Fibroblast of skin of back (primary cell): Measurements from ENCODE around the gene DPH7.
"Not testable (repeated sequence)": the region's sequence is repeated elsewhere in the genome, so short reads cannot be mapped to it uniquely, and the experiment has no call there.

Experiments used
- DNase-seq: peaks from one replicate; pipeline ENCODE4 v3.0.0-alpha.2; 2013

Gene DPH7

GRCh38 chr9:137545123-137545522 lies 33.6 kb downstream of the DPH7 start:
- DNase-seq: peak; percentile 47

GRCh38 chr9:137544176-137544760 lies 34.5 kb downstream of the DPH7 start:
- no peak for DNase-seq

GRCh38 chr9:137543237-137543963 lies 35.3 kb downstream of the DPH7 start:
- DNase-seq: no peak

- no peak for DNase-seq
These were observed 36.2 kb downstream of the DPH7 start for GRCh38 chr9:137542486-137542885.

GRCh38 chr9:137540536-137540935 lies 38.2 kb downstream of the DPH7 start:
- no peak for DNase-seq

- DNase-seq: no peak
These were observed 40.7 kb downstream of the DPH7 start for GRCh38 chr9:137538058-137538457.

- DNase-seq: not testable (repeated sequence)
These were observed 42.1 kb downstream of the DPH7 start for GRCh38 chr9:137536594-137537131.

GRCh38 chr9:137535120-137535428 lies 43.7 kb downstream of the DPH7 start:
- no peak for DNase-seq

GRCh38 chr9:137534256-137535119 lies 44.2 kb downstream of the DPH7 start:
- DNase-seq: peak; percentile 67

GRCh38 chr9:137532891-137533468 lies 45.7 kb downstream of the DPH7 start:
- DNase-seq: not testable (repeated sequence)

GRCh38 chr9:137531099-137531765 lies 47.5 kb downstream of the DPH7 start:
- no peak for DNase-seq

- DNase-seq: no peak
These were observed 48.4 kb downstream of the DPH7 start for GRCh38 chr9:137530331-137530730.

- DNase-seq: no peak
These were observed 53.8 kb downstream of the DPH7 start for GRCh38 chr9:137524981-137525317.

- no peak for DNase-seq
These were observed 54.4 kb downstream of the DPH7 start for GRCh38 chr9:137524161-137524980.

GRCh38 chr9:137522746-137523455 lies 55.8 kb downstream of the DPH7 start:
- no peak for DNase-seq

- DNase-seq: no peak
These were observed 57.2 kb downstream of the DPH7 start for GRCh38 chr9:137521405-137521985.

GRCh38 chr9:137520614-137521404 lies 57.9 kb downstream of the DPH7 start:
- DNase-seq: no peak

- DNase-seq: no peak
These were observed 59.2 kb downstream of the DPH7 start for GRCh38 chr9:137519553-137519952.

GRCh38 chr9:137518661-137519459 lies 59.9 kb downstream of the DPH7 start:
- peak; percentile 68 for DNase-seq
